SK-N-SH treated with all-trans-retinoic acid at 6 μM for 48 hours (cell line): ENCODE data around the gene SH3BP5.

Experiments
- ESRRG ChIP-seq: fragments of 250-450 bp; sonication (Bioruptor Pico); IDR thresholded peaks from 2 replicates; pipeline ENCODE4 v1.6.1; 2021; ENCODE audit warnings: mild to moderate bottlenecking
- PATZ1 ChIP-seq: fragments of 250-450 bp; sonication (Bioruptor Pico); IDR thresholded peaks from 2 replicates; pipeline ENCODE4 v1.8.0; 2020; ENCODE audit warnings: mild to moderate bottlenecking, moderate library complexity, borderline replicate concordance
- PPARA ChIP-seq: fragments of 250-450 bp; sonication (Bioruptor Pico); IDR thresholded peaks from 2 replicates; pipeline ENCODE4 v1.5.0; 2020; ENCODE audit warnings: mild to moderate bottlenecking, borderline replicate concordance
- RARB ChIP-seq: fragments of 250-450 bp; sonication (Bioruptor Pico); IDR thresholded peaks from 2 replicates; pipeline ENCODE4 v1.8.0; 2021; ENCODE audit warnings: mild to moderate bottlenecking, moderate library complexity
- SNAI2 ChIP-seq: fragments of 250-450 bp; sonication (Bioruptor Pico); IDR thresholded peaks from 2 replicates; pipeline ENCODE4 v1.5.0; 2020; ENCODE audit warnings: mild to moderate bottlenecking, moderate library complexity
- ZFP3 ChIP-seq: fragments of 250-450 bp; sonication (Bioruptor Pico); IDR thresholded peaks from 2 replicates; pipeline ENCODE4 v1.5.0; 2020; ENCODE audit warnings: mild to moderate bottlenecking, moderate library complexity
- ZNF70 ChIP-seq: fragments of 450-650 bp; formaldehyde crosslinking; IDR thresholded peaks from 2 replicates; pipeline ENCODE4 v1.5.0; 2020; ENCODE audit warnings: mild to moderate bottlenecking, moderate library complexity
- ZNF8 ChIP-seq: fragments of 450-650 bp; formaldehyde crosslinking; IDR thresholded peaks from 2 replicates; pipeline ENCODE4 v1.5.0; 2020; ENCODE audit warnings: mild to moderate bottlenecking, moderate library complexity

- TF ChIP-seq ZFP3 (CRISPR knock-in tag): no peak
- no peak for TF ChIP-seq ZNF8 (CRISPR knock-in tag)
- TF ChIP-seq SNAI2: no peak
- TF ChIP-seq ZNF70: no peak
- no peak for TF ChIP-seq PATZ1 (CRISPR knock-in tag)
- TF ChIP-seq ESRRG (CRISPR knock-in tag): no peak
- TF ChIP-seq RARB (CRISPR knock-in tag): no peak
- no peak for TF ChIP-seq PPARA (CRISPR knock-in tag)
Measured at GRCh38 chr3:15295506-15295905, 36.9 kb downstream of the SH3BP5 start.
